Ovary (tissue), 10 donors: Measurements from ENCODE around the gene REEP3. TPM values are rescaled to one million over a fixed set of nuclear protein-coding genes. Genes with fewer than 3 reads are reported as not detected.

Experiments used
- DNase-seq, 5 donors: peaks; one replicate each; pipeline ENCODE4 v3.0.0-alpha.2; 2019 to 2020
- H3K27ac ChIP-seq, 2 donors: fragments of 200-600 bp; one replicate each; pipeline versions ENCODE4 v1.5.1 to v1.8.0; 2019 to 2022
- H3K27me3 ChIP-seq: fragments of 200-600 bp; one replicate; pipeline ENCODE4 v1.8.0; 2022
- H3K36me3 ChIP-seq: fragments of 200-600 bp; sonication (generic); one replicate; pipeline ENCODE4 v1.5.1; 2019
- H3K4me1 ChIP-seq: one replicate; pipeline ENCODE4 v1.8.1; 2013; ENCODE audit warnings: mild to moderate bottlenecking, moderate library complexity; ENCODE audit not compliant: insufficient read depth
- H3K4me3 ChIP-seq: fragments of 200-600 bp; sonication (generic); one replicate; pipeline ENCODE4 v1.5.1; 2017
- H3K9me3 ChIP-seq, 2 donors: fragments of 200-600 bp in 1 of 2; sonication (generic) in 1 of 2; one replicate each; pipeline versions ENCODE4 v1.5.1 to v1.8.1; 2013 to 2019; ENCODE audit warnings: mild to moderate bottlenecking in 1 of 2, moderate library complexity in 1 of 2
- CTCF ChIP-seq, 3 donors: fragments of 450-650 bp in 2 of 3; fragments of 200-600 bp in 1 of 3; IDR thresholded peaks; one replicate each; pipeline versions ENCODE4 v1.5.1 to v1.8.0; 2016 to 2022; ENCODE audit warnings: antibody characterized with exemption in 3 of 3, mild to moderate bottlenecking in 1 of 3
- EP300 ChIP-seq: sonication (generic); formaldehyde crosslinking; IDR thresholded peaks from one replicate; pipeline ENCODE4 v1.6.1; 2017; ENCODE audit warnings: antibody characterized with exemption
- POLR2A ChIP-seq: fragments of 450-650 bp; IDR thresholded peaks from one replicate; pipeline ENCODE4 v1.6.1; 2017; ENCODE audit warnings: antibody characterized with exemption, mild to moderate bottlenecking, moderate library complexity
- WGBS, 3 donors: extraction: QIAGEN DNeasy Blood & Tissue Kit in 1 of 3; methylation state at CpG; one replicate each; pipeline versions ENCODE4 v1.1.5 to v1.1.7; 2013 to 2017; 5-methylcytosine and 5-hydroxymethylcytosine counted together
- intact Hi-C, 4 donors: fragments of 100-400 bp; cut with DNase I; formaldehyde crosslinking; loops; one replicate each; pipeline versions ENCODE4 v1.11.0 to v1.15.1; 2022 to 2023
- long read RNA-seq, 3 donors: library from polyadenylated mRNA in 2 of 3; unstranded in 2 of 3; transcript quantifications; one replicate each; pipeline ENCODE4 v2.0.0 and lab custom pipeline, GENCODE V29; 2021 to 2026
- polyA plus RNA-seq, 2 donors: library from polyadenylated mRNA; stranded (reverse); fragments of 200-250 nt in 1 of 2; fragments of 350-450 nt in 1 of 2; fragmentation: Illumina TruSeq in 1 of 2; extraction: RNeasy Lipid Tissue Mini Kit (QIAGEN cat#74804) in 1 of 2; gene quantifications; one replicate each; pipeline ENCODE4 v1.2.3, GENCODE V29; 2013 to 2014
- total RNA-seq, 7 donors: library from RNA; depleted of rRNA in 2 of 7; stranded (reverse); fragments of >200 nt in 2 of 7; fragmentation: NEBNext Ultra II Directional in 3 of 7; extraction: Animal tissue kit (Norgen Biotek cat#: 25700) in 3 of 7; gene quantifications; one replicate each; pipeline versions ENCODE4 v1.1.0 to v1.2.4, GENCODE V29; 2016 to 2023
- donor health status: DM: no; HTN: no; CAD: no; lungs with moderate emphysema.
- donor health status: DM: no; HTN: no; CAD: no.
- donor health status: Bipolar disorder and iron deficiency.
- donor health status: DM: yes; HTN: yes; CAD: no.
- donor health status: DM: no; HTN: no; CAD: no.
- donor health status: DM: yes; HTN: yes; CAD: no.

The REEP3 gene
- total RNA-seq, result 10 to 100 TPM; 21.4 to 30.5 (median 29.4) TPM
- polyA plus RNA-seq, result 10 to 100 TPM in 1 of 2 donors, 1 to 10 TPM in 1; 9.3 to 18.4 TPM
- long read RNA-seq, donor 1, partial matches to known transcripts, result 1 of 14 reads
- long read RNA-seq, donor 1, other reads (novel, unspliced or antisense), result 13 of 14 reads
- long read RNA-seq, donor 2, full-length matches to known transcripts, result 5 of 42 reads
- long read RNA-seq, donor 2, partial matches to known transcripts, result 37 of 42 reads
- long read RNA-seq, donor 2, other reads (novel, unspliced or antisense), result 0 of 42 reads
- long read RNA-seq, donor 3, full-length matches to known transcripts, result 23 of 34 reads
- long read RNA-seq, donor 3, partial matches to known transcripts, result 1 of 34 reads
- long read RNA-seq, donor 3, other reads (novel, unspliced or antisense), result 10 of 34 reads

GRCh38 chr10:63520500-63521415 lies at the start of gene REEP3:
Gene REEP3, plus strand, starts transcription at chr10:63521401. Its CDS starts 145 bp downstream, at chr10:63521546.
- H3K9me3 ChIP-seq, result no peaks in the 10 kb centered on the region
- peak within 1 kb of the TSS; percentile 96 to 99 for H3K27ac ChIP-seq
- no peaks in the 10 kb centered on the region for H3K36me3 ChIP-seq
- peaks cover 3% of the 10 kb centered on the region for H3K4me1 ChIP-seq
- WGBS, 3 donors, result 3 to 23% (median 4%) methylated on average over 17 to 51 of the region's 52 CpGs
- intact Hi-C loops, result loop anchor here in 2 of 4 donors (2.0 to 5.0 kb wide), 3 partner anchors 108 to 192 kb away; no protein-coding TSS in a partner anchor
- no peaks in the 10 kb centered on the region for H3K27me3 ChIP-seq
- H3K4me3 ChIP-seq, result peak within 1 kb of the TSS; percentile 75
- TF ChIP-seq POLR2A, result no peak
- TF ChIP-seq EP300, result no peak
- TF ChIP-seq CTCF (IDR thresholded peaks at IDR 0.05), result no peak
- DNase-seq, result peak in 4 of 5 donors; percentile 67 to 76 (median 72)

- no peak overlapping the region for H3K4me3 ChIP-seq
- intact Hi-C loops, result no loop called here
- WGBS, 3 donors, result 96% methylated on average over 8 of the region's 8 CpGs
- no peaks in the 10 kb centered on the region for H3K27me3 ChIP-seq
- H3K4me1 ChIP-seq, result peaks cover 3% of the 10 kb centered on the region
- no peak for DNase-seq
- no peaks in the 10 kb centered on the region for H3K36me3 ChIP-seq
- H3K27ac ChIP-seq, result no peak overlapping the region
- H3K9me3 ChIP-seq, result no peaks in the 10 kb centered on the region
- TF ChIP-seq CTCF (IDR thresholded peaks at IDR 0.05), result no peak
- no peak for TF ChIP-seq POLR2A
- no peak for TF ChIP-seq EP300
Observed at GRCh38 chr10:63474488-63474887, 46.7 kb upstream of the REEP3 start.

GRCh38 chr10:63477927-63478326 lies 43.3 kb upstream of the REEP3 start:
- Histone ChIP-seq H3K36me3 (no peaks in the 10 kb centered on the region), H3K27me3 (no peaks in the 10 kb centered on the region), H3K27ac (no peak overlapping the region), H3K4me3 (no peak overlapping the region), H3K9me3 (no peaks in the 10 kb centered on the region), H3K4me1 (peaks cover 5% of the 10 kb centered on the region)
- intact Hi-C loops, result no loop called here
- TF ChIP-seq EP300 (no peak), CTCF (IDR thresholded peaks at IDR 0.05) (no peak), POLR2A (no peak)
- DNase-seq, result no peak
- 63 to 76% (median 65%) methylated on average over 1 of the region's 1 CpG for WGBS, 3 donors

- Histone ChIP-seq H3K27me3 (no peaks in the 10 kb centered on the region), H3K27ac (no peak overlapping the region), H3K9me3 (no peaks in the 10 kb centered on the region), H3K4me1 (peaks cover 5% of the 10 kb centered on the region), H3K4me3 (no peak overlapping the region), H3K36me3 (no peaks in the 10 kb centered on the region)
- no peak for DNase-seq
- intact Hi-C loops, result no loop called here
- WGBS, 3 donors, result 74 to 81% (median 79%) methylated on average over 3 of the region's 3 CpGs
- TF ChIP-seq POLR2A, result no peak
- no peak for TF ChIP-seq EP300
- TF ChIP-seq CTCF (IDR thresholded peaks at IDR 0.05), result no peak
Observed at GRCh38 chr10:63478564-63478963, 42.6 kb upstream of the REEP3 start.
